K562 (cell line): Measurements from ENCODE around the gene RNF11. TPM values are rescaled to one million over a fixed set of nuclear protein-coding genes. Genes with fewer than 3 reads are reported as not detected.

Experiments used
- ATF3 ChIP-seq, 2 experiments: fragments of 450-650 bp in 1 of 2; sonication (generic) in 1 of 2; formaldehyde crosslinking in 1 of 2; IDR thresholded peaks in 1 of 2; conservative IDR thresholded peaks in 1 of 2; 2 replicates each; pipeline versions ENCODE4 v1.6.1 to v1.8.1; 2016 to 2023; ENCODE audit warnings: mild to moderate bottlenecking in 2 of 2, moderate library complexity in 2 of 2, inconsistent platforms in 1 of 2, missing genetic modification reagents in 1 of 2
- CBFA2T3 ChIP-seq: fragments of 450-650 bp; IDR thresholded peaks from 2 replicates; pipeline ENCODE4 v1.6.1; 2017
- CEBPB ChIP-seq: fragments of 450-650 bp; IDR thresholded peaks from 2 replicates; pipeline ENCODE4 v1.6.1; 2016; ENCODE audit warnings: missing genetic modification characterization, missing compliant biosample characterization
- CUX1 ChIP-seq: fragments of 200-800 bp; sonication (Bioruptor generic); IDR thresholded peaks from 2 replicates; pipeline ENCODE4 v1.6.1; 2016; ENCODE audit warnings: missing genetic modification characterization, missing compliant biosample characterization
- FOSL1 ChIP-seq: fragments of 200-800 bp; sonication (Bioruptor generic); conservative IDR thresholded peaks from 2 replicates; pipeline ENCODE4 v1.6.1; 2016; ENCODE audit warnings: missing genetic modification characterization, missing compliant biosample characterization
- JUND ChIP-seq, 2 experiments: IDR thresholded peaks; 2 replicates in 1 of 2; 3 replicates in 1 of 2; pipeline ENCODE4 v1.6.1; 2011; ENCODE audit warnings: borderline replicate concordance in 2 of 2, low read depth in 2 of 2, low read length in 2 of 2, improper control_type of control experiment in 1 of 2, missing biosample characterization in 1 of 2, missing genetic modification characterization in 1 of 2, missing genetic modification reagents in 1 of 2
- LEF1 ChIP-seq: fragments of 450-650 bp; IDR thresholded peaks from 2 replicates; pipeline ENCODE4 v1.6.1; 2016; ENCODE audit warnings: mild to moderate bottlenecking
- MCM3 ChIP-seq: fragments of 450-650 bp; IDR thresholded peaks from 2 replicates; pipeline ENCODE4 v1.6.1; 2016
- RAD51 ChIP-seq: fragments of 450-650 bp; IDR thresholded peaks from 2 replicates; pipeline ENCODE4 v1.7.1; 2016; ENCODE audit warnings: low read depth, mild to moderate bottlenecking, borderline replicate concordance
- RBFOX2 ChIP-seq: fragments of 200-400 bp; formaldehyde crosslinking; IDR thresholded peaks from 2 replicates; pipeline ENCODE4 v1.6.1; 2017; ENCODE audit warnings: low read depth, mild to moderate bottlenecking, low read length, moderate library complexity
- SRSF1 ChIP-seq: fragments of 200-400 bp; formaldehyde crosslinking; IDR thresholded peaks from 2 replicates; pipeline ENCODE4 v1.6.1; 2017; ENCODE audit warnings: mild to moderate bottlenecking, low read depth, low read length, moderate library complexity
- TAL1 ChIP-seq: fragments of 450-650 bp; IDR thresholded peaks from 2 replicates; pipeline ENCODE4 v1.6.1; 2016; ENCODE audit warnings: mild to moderate bottlenecking
- ZBTB11 ChIP-seq, 3 experiments: fragments of 200-800 bp in 1 of 3; fragments of 250-450 bp in 1 of 3; fragments of 450-650 bp in 1 of 3; sonication (Bioruptor Pico) in 1 of 3; sonication (Bioruptor generic) in 1 of 3; formaldehyde crosslinking in 1 of 3; IDR thresholded peaks; 2 replicates each; pipeline versions ENCODE4 v1.6.1 to v1.8.0; 2016 to 2022; ENCODE audit warnings: mild to moderate bottlenecking in 2 of 3, missing genetic modification characterization in 2 of 3, missing compliant biosample characterization in 1 of 3, moderate library complexity in 1 of 3
- ZBTB43 ChIP-seq: sonication (generic); formaldehyde crosslinking; IDR thresholded peaks from 2 replicates; pipeline ENCODE4 v1.8.0; 2023; ENCODE audit warnings: mild to moderate bottlenecking, missing genetic modification reagents
- ZSCAN32 ChIP-seq: fragments of 450-650 bp; formaldehyde crosslinking; IDR thresholded peaks from 2 replicates; pipeline ENCODE4 v1.4.0; 2020; ENCODE audit warnings: mild to moderate bottlenecking, moderate library complexity
- polyA plus RNA-seq, 8 experiments: library from polyadenylated mRNA; depleted of rRNA in 4 of 8; stranded (reverse) in 5 of 8; unstranded in 3 of 8; fragments of >200 nt; fragmentation: Nextera tagmentation in 2 of 8; fragmentation: Illumina TruSeq in 1 of 8; extraction: Ambion mirVana in 2 of 8; extraction: Trizol in 1 of 8; gene quantifications; 2 replicates each; pipeline versions ENCODE4 v1.2.1 to v1.2.3, GENCODE V29; 2011 to 2014; ENCODE audit warnings: inconsistent platforms in 1 of 8, missing spikeins in 1 of 8
- total RNA-seq, 7 experiments: library from RNA; depleted of rRNA in 6 of 7; stranded (reverse); fragments of >200 nt in 6 of 7; fragmentation: Illumina TruSeq in 2 of 7; extraction: Trizol in 2 of 7; gene quantifications; 2 replicates each; pipeline versions ENCODE4 v1.2.1 to v1.2.3, GENCODE V29; 2011 to 2021; ENCODE audit warnings: low replicate concordance in 1 of 7

Gene RNF11
- total and polyA plus RNA-seq, 9 of the 15 experiments (the other 6 are each of a cell fraction or from before 2014, with no cell fraction given) = 5.7 to 34.3 (median 23.1) TPM

- TF ChIP-seq JUND (IDR thresholded peaks at IDR 0.05; ENCODE audit: borderline replicate concordance, low read depth, low read length) = peak; percentile 29; the same call in 1 of the 2 replicates
- TF ChIP-seq JUND (tag; IDR thresholded peaks at IDR 0.05; ENCODE audit: borderline replicate concordance, low read depth, low read length) = 0 out of 3 replicates have a peak, but pooled peaks have one; percentile 43
- TF ChIP-seq LEF1 = peak; percentile 48; the same call in 1 of the 2 replicates
- no peak for TF ChIP-seq RAD51
- TF ChIP-seq CEBPB (tag) = 0 out of 2 replicates have a peak, but pooled peaks have one; percentile 9
- no peak for TF ChIP-seq ZBTB43 (CRISPR knock-in tag)
- TF ChIP-seq ZSCAN32 = no peak
- peak; percentile 45; the same call in 1 of the 2 replicates for TF ChIP-seq TAL1
- TF ChIP-seq CUX1 (CRISPR knock-in tag) = no peak
- TF ChIP-seq ZBTB11 (CRISPR knock-in tag; IDR thresholded peaks at IDR 0.05) = no peak
- TF ChIP-seq RBFOX2 = no peak
- peak; percentile 66 for TF ChIP-seq CBFA2T3
- TF ChIP-seq ATF3 (IDR thresholded peaks at IDR 0.05) = peak; percentile 7; the same call in 1 of the 2 replicates
- TF ChIP-seq ATF3 (CRISPR knock-in tag; conservative IDR thresholded peaks at IDR 0.05) = no peak
- 0 out of 2 replicates have a peak, but pooled peaks have one; percentile 35 for TF ChIP-seq FOSL1 (tag)
- no peak for TF ChIP-seq SRSF1
- no peak for TF ChIP-seq MCM3
Observed at GRCh38 chr1:51230501-51231078, 5.5 kb upstream of the RNF11 start (continued).
